OCI-LY3 (cell line): Measurements from ENCODE around the gene KLF11.

Experiments used
- CTCF ChIP-seq: fragments of 200-600, 300-600 bp; sonication (generic); IDR thresholded peaks from 2 replicates; pipeline ENCODE4 v1.5.1; 2014; ENCODE audit warnings: antibody characterized with exemption, low read length, low read depth
- EZH2phosphoT487 ChIP-seq: fragments of 200-600 bp; shearing (Covaris generic); IDR thresholded peaks from 2 replicates; pipeline ENCODE4 v1.6.1; 2018; ENCODE audit warnings: antibody characterized with exemption, mixed run types, low read depth

GRCh38 chr2:10009271-10009810 is 34.0 kb upstream of the KLF11 start:
- TF ChIP-seq EZH2phosphoT487 = no peak
- no peak for TF ChIP-seq CTCF
